Measurements from ENCODE around the gene BCAM. TPM values are rescaled to one million over a fixed set of nuclear protein-coding genes. Genes with fewer than 3 reads are reported as not detected.
"Not testable (repeated sequence)": the region's sequence is repeated elsewhere in the genome, so short reads cannot be mapped to it uniquely, and the experiment has no call there.

Gene BCAM
- total and polyA plus RNA-seq, 4 donors = 10.5 to 87.4 (median 19.1) TPM

GRCh38 chr19:44770550-44771257, 38.2 kb upstream of the BCAM start (continued):
- TF ChIP-seq REST (IDR thresholded peaks at IDR 0.05) = no peak
- TF ChIP-seq RAD21 (IDR thresholded peaks at IDR 0.05) = peak; percentile 96
- no peak for TF ChIP-seq SP1 (IDR thresholded peaks at IDR 0.05)
- TF ChIP-seq JUND (IDR thresholded peaks at IDR 0.05) = no peak
- TF ChIP-seq HNF4A (conservative IDR thresholded peaks at IDR 0.05) = peak; percentile 20 to 27
- no peak for TF ChIP-seq MAX (IDR thresholded peaks at IDR 0.05)
- no peak for TF ChIP-seq GABPA (IDR thresholded peaks at IDR 0.05 in 1 of 2, conservative IDR thresholded peaks at IDR 0.05 in 1 of 2)
- TF ChIP-seq CTCF (IDR thresholded peaks at IDR 0.05; ENCODE audit: low read depth, low read length, missing input control) = peak; percentile 95
- TF ChIP-seq EGR1 (IDR thresholded peaks at IDR 0.05; ENCODE audit: low read depth in 2 of 2) = no peak

GRCh38 chr19:44772144-44772543, 36.8 kb upstream of the BCAM start:
- WGBS = 82% methylated on average over 18 of the region's 18 CpGs
- not testable (repeated sequence) for H3K27me3 ChIP-seq (ENCODE audit: control insufficient read depth in 4 of 4, insufficient read depth in 4 of 4, low read length in 3 of 4); DNase-seq (ENCODE audit: low spot score); H3K4me3 ChIP-seq (ENCODE audit: low read depth in 1 of 3, low read length in 3 of 3); H3K9me3 ChIP-seq (ENCODE audit: control insufficient read depth in 4 of 4, low read length in 3 of 4); H3K27ac ChIP-seq (ENCODE audit: low read depth in 1 of 2, low read length in 2 of 2); H3K9ac ChIP-seq (ENCODE audit: low read depth in 1 of 2, low read length in 2 of 2); H3K36me3 ChIP-seq (ENCODE audit: control insufficient read depth in 4 of 4, insufficient read depth in 3 of 4, low read depth in 1 of 4, low read length in 3 of 4)
- H3K4me1 ChIP-seq (ENCODE audit: control insufficient read depth in 4 of 4, insufficient read depth in 4 of 4, low read length in 3 of 4) = peaks cover 4 to 21% (median 14%) of the 10 kb centered on the region in 4 donors

GRCh38 chr19:44772959-44773358, 35.9 kb upstream of the BCAM start:
- Histone ChIP-seq H3K4me3 (ENCODE audit: low read depth in 1 of 3, low read length in 3 of 3) (no peak overlapping the region), H3K4me1 (ENCODE audit: control insufficient read depth in 4 of 4, insufficient read depth in 4 of 4, low read length in 3 of 4) (peaks cover 8 to 21% (median 14%) of the 10 kb centered on the region in 4 donors), H3K9me3 (ENCODE audit: control insufficient read depth in 4 of 4, low read length in 3 of 4) (no peaks in the 10 kb centered on the region), H3K27me3 (ENCODE audit: control insufficient read depth in 4 of 4, insufficient read depth in 4 of 4, low read length in 3 of 4) (no peaks in the 10 kb centered on the region), H3K9ac (ENCODE audit: low read depth in 1 of 2, low read length in 2 of 2) (no peak overlapping the region), H3K36me3 (ENCODE audit: control insufficient read depth in 4 of 4, insufficient read depth in 3 of 4, low read depth in 1 of 4, low read length in 3 of 4) (no peaks in the 10 kb centered on the region), H3K27ac (ENCODE audit: low read depth in 1 of 2, low read length in 2 of 2) (peak overlapping the region in 1 of 2 donors; percentile 97)
- WGBS = 73% methylated on average over 3 of the region's 3 CpGs
- DNase-seq (ENCODE audit: low spot score) = no peak
- no peak for TF ChIP-seq REST (IDR thresholded peaks at IDR 0.05)
- TF ChIP-seq HNF4G (IDR thresholded peaks at IDR 0.05) = no peak
- no peak for TF ChIP-seq CTCF (IDR thresholded peaks at IDR 0.05; ENCODE audit: low read depth, low read length, missing input control)
- no peak for TF ChIP-seq YY1 (IDR thresholded peaks at IDR 0.05)
- no peak for TF ChIP-seq FOXA2 (IDR thresholded peaks at IDR 0.05)
- no peak for TF ChIP-seq RAD21 (IDR thresholded peaks at IDR 0.05)
- TF ChIP-seq EGR1 (IDR thresholded peaks at IDR 0.05; ENCODE audit: low read depth in 2 of 2) = no peak
- no peak for TF ChIP-seq NR2F2 (IDR thresholded peaks at IDR 0.05)
- TF ChIP-seq HNF4A (conservative IDR thresholded peaks at IDR 0.05) = no peak
- TF ChIP-seq MAX (IDR thresholded peaks at IDR 0.05) = no peak
- no peak for TF ChIP-seq ZBTB33 (IDR thresholded peaks at IDR 0.05)
